Measurements from ENCODE around the gene KYNU. TPM values are rescaled to one million over a fixed set of nuclear protein-coding genes. Genes with fewer than 3 reads are reported as not detected.
"Not testable (repeated sequence)": the region's sequence is repeated elsewhere in the genome, so short reads cannot be mapped to it uniquely, and the experiment has no call there.

KYNU gene
- total RNA-seq, 2 experiments from 2014 or later: not detected

DNA sequence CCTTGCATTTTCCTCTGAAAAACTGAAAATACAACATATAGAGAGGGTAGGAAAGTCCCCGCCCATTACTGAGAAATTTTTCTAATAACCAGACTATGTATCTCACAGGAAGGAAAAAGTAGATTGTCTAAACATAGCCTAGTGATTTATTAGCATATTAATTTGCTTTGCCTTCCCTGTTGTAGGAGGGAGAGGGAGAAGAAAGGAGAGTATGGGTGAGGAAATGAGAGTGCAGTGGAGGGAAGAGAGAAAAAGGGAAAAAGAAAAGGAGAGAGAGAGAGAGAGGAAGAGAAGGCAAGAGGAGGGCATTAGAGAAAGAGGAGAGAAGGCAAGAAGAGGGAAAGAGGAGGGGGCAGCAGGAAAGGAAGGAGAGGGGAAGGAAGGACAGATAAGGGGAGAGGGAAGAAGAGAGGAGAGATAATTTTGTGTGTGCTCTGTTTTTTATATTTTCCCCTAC lies 3.6 kb upstream of the KYNU start:
- no peak overlapping the region for H3K27ac Mint-ChIP-seq
- H3K27me3 Mint-ChIP-seq: no peaks in the 10 kb centered on the region
- DNase-seq (no peak), ATAC-seq (no peak)
- CTCF ChIA-PET: no interaction called here
- H3K36me3 Mint-ChIP-seq (ENCODE audit: low read depth): no peaks in the 10 kb centered on the region
- H3K4me1 Mint-ChIP-seq: no peaks in the 10 kb centered on the region
- POLR2A ChIA-PET: no interaction called here
- intact Hi-C loops (cut with DNase I, micrococcal nuclease): no loop called here
- no peak overlapping the region for H3K4me3 Mint-ChIP-seq
- no peaks in the 10 kb centered on the region for H3K9me3 Mint-ChIP-seq (ENCODE audit: low read depth)

GRCh38 chr2:142874293-142874814 lies 3.1 kb upstream of the KYNU start:
- Mint-ChIP-seq H3K4me3 (no peak overlapping the region), H3K4me1 (no peaks in the 10 kb centered on the region), H3K9me3 (ENCODE audit: low read depth) (no peaks in the 10 kb centered on the region), H3K27me3 (no peaks in the 10 kb centered on the region), H3K27ac (no peak overlapping the region), H3K36me3 (ENCODE audit: low read depth) (no peaks in the 10 kb centered on the region)
- intact Hi-C loops (cut with DNase I, micrococcal nuclease): no loop called here
- ChIA-PET POLR2A (no interaction called here), CTCF (interaction anchor here (0.7 kb wide), 1 partner anchor 120 kb away, joined by 3 read pairs; no protein-coding TSS in a partner anchor)
- DNase-seq (no peak), ATAC-seq (no peak)

- H3K9me3 Mint-ChIP-seq (ENCODE audit: low read depth): no peaks in the 10 kb centered on the region
- no peak overlapping the region for H3K27ac Mint-ChIP-seq
- DNase-seq (no peak), ATAC-seq (no peak)
- no peaks in the 10 kb centered on the region for H3K36me3 Mint-ChIP-seq (ENCODE audit: low read depth)
- H3K27me3 Mint-ChIP-seq: no peaks in the 10 kb centered on the region
- POLR2A ChIA-PET: no interaction called here
- no peaks in the 10 kb centered on the region for H3K4me1 Mint-ChIP-seq
- intact Hi-C loops (cut with DNase I, micrococcal nuclease): no loop called here
- H3K4me3 Mint-ChIP-seq: no peak overlapping the region
- CTCF ChIA-PET: interaction anchor here (0.7 to 1.6 kb wide), 2 partner anchors 11 to 119 kb away, joined by 3 to 4 read pairs; no protein-coding TSS in a partner anchor
Measured at GRCh38 chr2:142875010-142875409, 2.5 kb upstream of the KYNU start.

GRCh38 chr2:142875652-142876051 lies 1.8 kb upstream of the KYNU start:
- H3K4me3 Mint-ChIP-seq: no peak overlapping the region
- no peaks in the 10 kb centered on the region for H3K4me1 Mint-ChIP-seq
- H3K27ac Mint-ChIP-seq: no peak overlapping the region
- ATAC-seq: no peak
- no peaks in the 10 kb centered on the region for H3K27me3 Mint-ChIP-seq
- no peak for DNase-seq
- POLR2A ChIA-PET: no interaction called here
- intact Hi-C loops (cut with DNase I, micrococcal nuclease): no loop called here
- H3K36me3 Mint-ChIP-seq (ENCODE audit: low read depth): no peaks in the 10 kb centered on the region
- H3K9me3 Mint-ChIP-seq (ENCODE audit: low read depth): no peaks in the 10 kb centered on the region
- CTCF ChIA-PET: interaction anchor here (1.6 kb wide), 1 partner anchor 12 kb away, joined by 4 read pairs; no protein-coding TSS in a partner anchor

DNA sequence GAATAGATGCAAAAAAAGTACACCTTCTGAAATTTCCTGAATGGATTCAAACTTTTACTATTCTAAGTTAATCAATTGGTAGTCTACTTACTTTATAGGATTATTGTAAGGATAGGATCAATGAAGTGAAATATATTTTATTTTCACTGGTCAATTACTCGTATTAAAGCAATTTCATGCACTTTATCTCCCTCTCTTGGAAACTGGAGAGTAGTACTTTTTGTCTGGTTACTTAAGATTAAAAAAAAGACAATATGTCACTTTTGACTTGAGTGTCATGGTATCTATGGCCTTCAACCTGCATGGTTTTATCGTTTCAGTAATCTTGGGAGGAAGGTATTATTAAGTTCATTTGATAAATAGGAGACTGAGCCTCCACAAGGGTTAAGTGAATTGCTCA lies 1.0 kb upstream of the KYNU start:
- H3K27me3 Mint-ChIP-seq: no peaks in the 10 kb centered on the region
- H3K4me1 Mint-ChIP-seq: no peaks in the 10 kb centered on the region
- CTCF ChIA-PET: interaction anchor here (1.6 kb wide), 1 partner anchor 13 kb away, joined by 4 read pairs; no protein-coding TSS in a partner anchor
- H3K36me3 Mint-ChIP-seq (ENCODE audit: low read depth): no peaks in the 10 kb centered on the region
- intact Hi-C loops (cut with DNase I, micrococcal nuclease): no loop called here
- H3K4me3 Mint-ChIP-seq: no peak overlapping the region
- no peak for DNase-seq
- ATAC-seq: no peak
- POLR2A ChIA-PET: no interaction called here
- H3K9me3 Mint-ChIP-seq (ENCODE audit: low read depth): no peaks in the 10 kb centered on the region
- no peak overlapping the region for H3K27ac Mint-ChIP-seq

DNA sequence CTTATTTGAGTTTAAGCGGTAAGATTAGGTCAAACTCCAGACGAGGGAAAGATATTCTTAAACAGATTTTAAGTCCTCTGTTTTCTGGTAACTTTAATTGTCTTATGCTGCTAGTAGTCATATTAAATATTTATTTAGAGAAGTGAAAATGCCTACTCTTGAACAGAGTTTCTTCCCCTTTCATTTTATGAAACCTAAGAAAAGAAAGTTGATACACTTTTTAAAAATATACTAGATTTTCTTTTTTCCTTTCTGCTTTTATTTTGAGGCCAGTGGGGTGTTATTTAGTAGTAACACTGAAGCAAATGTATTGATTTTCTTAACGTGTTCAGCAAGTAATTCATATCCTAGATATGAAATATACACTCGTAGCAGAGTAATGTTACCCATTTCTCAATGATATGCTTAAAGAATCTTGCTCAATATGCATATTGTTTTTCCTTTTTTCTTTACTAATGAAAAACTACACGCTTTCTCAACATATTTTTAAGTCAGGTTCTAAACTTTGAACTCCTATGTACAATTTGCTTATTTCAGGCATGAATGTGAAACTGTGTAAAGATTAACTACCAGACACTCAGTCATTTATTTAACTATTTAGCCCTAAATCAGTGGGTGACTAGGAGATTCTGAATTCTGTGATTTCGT lies 691 bp downstream of the KYNU start:
- Mint-ChIP-seq H3K27me3 (no peaks in the 10 kb centered on the region), H3K36me3 (ENCODE audit: low read depth) (no peaks in the 10 kb centered on the region), H3K4me1 (no peaks in the 10 kb centered on the region), H3K4me3 (no peak overlapping the region), H3K27ac (no peak overlapping the region), H3K9me3 (ENCODE audit: low read depth) (no peaks in the 10 kb centered on the region)
- DNase-seq (no peak), ATAC-seq (no peak)
- POLR2A ChIA-PET: no interaction called here
- intact Hi-C loops (cut with DNase I, micrococcal nuclease): no loop called here
- CTCF ChIA-PET: interaction anchor here (0.6 kb wide), 1 partner anchor 205 kb away, joined by 3 read pairs; no protein-coding TSS in a partner anchor

DNA sequence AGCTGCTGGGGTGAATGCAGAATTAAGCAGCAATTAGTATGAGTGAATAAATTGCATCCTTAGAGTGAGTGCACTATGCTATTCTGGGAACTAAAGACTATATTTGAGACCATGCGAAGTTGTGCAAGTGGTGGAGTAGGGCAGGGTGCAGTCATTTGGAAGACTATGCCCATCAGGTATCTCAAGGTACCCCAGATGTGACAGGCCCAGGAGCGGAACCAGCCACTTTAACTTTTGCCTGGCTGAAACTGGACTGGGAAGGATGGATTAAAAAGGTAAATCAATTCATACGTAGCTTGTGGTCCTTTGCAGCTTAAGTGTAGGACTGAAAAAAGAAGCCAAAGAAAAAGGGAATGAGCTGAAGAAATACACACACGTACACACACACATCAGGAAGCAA lies 1.7 kb downstream of the KYNU start:
- DNase-seq (no peak), ATAC-seq (no peak)
- Mint-ChIP-seq H3K27me3 (peaks cover 4% of the 10 kb centered on the region), H3K36me3 (ENCODE audit: low read depth) (no peaks in the 10 kb centered on the region), H3K4me3 (no peak overlapping the region), H3K4me1 (no peaks in the 10 kb centered on the region), H3K27ac (no peak overlapping the region), H3K9me3 (ENCODE audit: low read depth) (peaks cover 4% of the 10 kb centered on the region)
- CTCF ChIA-PET: interaction anchor here (1.2 kb wide), 1 partner anchor 30 kb away, joined by 3 read pairs; no protein-coding TSS in a partner anchor
- POLR2A ChIA-PET: no interaction called here
- intact Hi-C loops (cut with DNase I, micrococcal nuclease): no loop called here

DNA sequence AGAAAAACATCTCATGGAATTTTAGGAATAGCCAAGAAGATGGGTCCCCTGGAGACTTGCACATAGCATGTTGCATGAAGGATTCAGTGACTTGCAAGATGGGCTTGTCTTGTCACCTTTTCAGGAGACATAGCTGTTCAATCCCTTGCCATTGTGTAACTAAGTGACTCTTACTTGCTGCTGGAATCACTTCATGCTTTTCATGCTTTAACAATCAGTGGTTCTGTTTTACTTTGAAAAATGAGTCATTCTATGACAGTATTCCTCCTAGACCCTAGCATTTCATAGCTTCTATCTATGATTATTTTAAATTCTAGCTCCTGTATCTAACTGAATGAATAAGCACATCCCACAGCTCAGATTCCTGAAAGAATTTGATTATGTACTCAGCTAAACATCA lies 2.8 kb downstream of the KYNU start:
- Mint-ChIP-seq H3K4me3 (no peak overlapping the region), H3K4me1 (no peaks in the 10 kb centered on the region), H3K27me3 (peaks cover 4% of the 10 kb centered on the region), H3K36me3 (ENCODE audit: low read depth) (no peaks in the 10 kb centered on the region), H3K9me3 (ENCODE audit: low read depth) (peaks cover 4% of the 10 kb centered on the region), H3K27ac (no peak overlapping the region)
- DNase-seq (no peak), ATAC-seq (no peak)
- intact Hi-C loops (cut with DNase I, micrococcal nuclease): no loop called here
- CTCF ChIA-PET: interaction anchor here (1.2 kb wide), 1 partner anchor 32 kb away, joined by 3 read pairs; no protein-coding TSS in a partner anchor
- POLR2A ChIA-PET: no interaction called here

DNA sequence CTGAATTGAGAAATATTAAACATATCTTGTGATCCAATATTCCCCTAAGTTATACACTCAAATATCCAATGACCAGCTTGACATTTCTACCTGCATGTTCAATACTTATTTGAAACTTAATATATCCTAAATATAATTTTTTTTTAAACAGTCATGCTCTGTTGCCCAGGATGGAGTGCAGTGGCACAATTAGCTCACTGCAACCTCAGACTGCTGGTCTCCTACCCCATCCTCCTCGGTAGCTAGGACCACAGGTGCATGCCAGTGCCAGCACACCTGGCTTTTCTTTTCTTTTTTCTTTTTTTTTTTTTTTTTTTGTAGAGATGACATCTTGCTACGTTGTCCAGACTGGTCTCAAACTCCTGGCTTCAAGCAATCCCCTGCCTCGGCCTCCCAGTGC lies 4.2 kb downstream of the KYNU start:
- intact Hi-C loops (cut with DNase I, micrococcal nuclease): no loop called here
- ATAC-seq: no peak
- CTCF ChIA-PET: interaction anchor here (0.6 kb wide), 1 partner anchor 29 kb away, joined by 3 read pairs; no protein-coding TSS in a partner anchor
- no peak for DNase-seq
- no peak overlapping the region for H3K27ac Mint-ChIP-seq
- POLR2A ChIA-PET: no interaction called here
- H3K4me1 Mint-ChIP-seq: no peaks in the 10 kb centered on the region
- H3K4me3 Mint-ChIP-seq: no peak overlapping the region
- peaks cover 4% of the 10 kb centered on the region for H3K9me3 Mint-ChIP-seq (ENCODE audit: low read depth)
- H3K36me3 Mint-ChIP-seq (ENCODE audit: low read depth): no peaks in the 10 kb centered on the region
- peaks cover 4% of the 10 kb centered on the region for H3K27me3 Mint-ChIP-seq

DNA sequence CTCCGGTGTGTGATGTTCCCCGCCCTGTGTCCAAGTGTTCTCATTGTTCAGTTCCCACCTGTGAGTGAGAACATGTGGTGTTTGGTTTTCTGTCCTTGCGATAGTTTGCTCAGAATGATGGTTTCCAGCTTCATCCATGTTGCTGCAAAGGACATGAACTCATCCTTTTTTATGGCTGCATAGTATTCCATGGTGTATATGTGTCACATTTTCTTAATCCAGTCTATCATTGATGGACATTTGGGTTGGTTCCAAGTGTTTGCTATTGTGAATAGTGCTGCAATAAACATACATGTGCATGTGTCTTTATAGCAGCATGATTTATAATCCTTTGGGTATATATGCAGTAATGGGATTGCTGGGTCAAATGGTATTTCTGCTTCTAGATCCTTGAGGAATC lies 5.0 kb downstream of the KYNU start:
- DNase-seq; CTCF ChIA-PET; H3K27ac Mint-ChIP-seq; ATAC-seq; intact Hi-C loops (cut with DNase I, micrococcal nuclease); POLR2A ChIA-PET; H3K4me3 Mint-ChIP-seq; H3K4me1 Mint-ChIP-seq; H3K9me3 Mint-ChIP-seq (ENCODE audit: low read depth); H3K36me3 Mint-ChIP-seq (ENCODE audit: low read depth); H3K27me3 Mint-ChIP-seq: not testable (repeated sequence)

DNA sequence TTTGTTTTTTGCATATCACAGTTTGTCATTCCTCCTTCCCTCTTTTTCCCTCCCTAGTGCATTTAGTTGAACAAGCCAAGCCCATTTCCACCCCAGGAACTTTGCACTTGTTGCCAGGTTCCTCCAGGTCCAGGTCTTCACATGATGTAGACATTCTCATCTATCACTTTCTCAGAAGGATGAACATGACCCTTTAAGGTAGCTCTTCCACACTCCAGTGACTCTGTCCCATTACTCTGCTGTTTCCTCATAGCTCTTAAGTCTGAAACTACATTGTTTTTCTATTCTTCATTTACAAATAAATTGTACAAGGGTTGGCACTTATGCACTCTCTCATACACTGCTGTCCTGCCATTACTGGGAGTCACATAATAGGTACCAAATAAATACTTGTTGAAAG lies 6.1 kb downstream of the KYNU start:
- intact Hi-C loops (cut with DNase I, micrococcal nuclease): no loop called here
- no peaks in the 10 kb centered on the region for H3K36me3 Mint-ChIP-seq (ENCODE audit: low read depth)
- no peak overlapping the region for H3K4me3 Mint-ChIP-seq
- H3K4me1 Mint-ChIP-seq: no peaks in the 10 kb centered on the region
- POLR2A ChIA-PET: no interaction called here
- H3K27me3 Mint-ChIP-seq: peaks cover 4% of the 10 kb centered on the region
- DNase-seq (no peak), ATAC-seq (no peak)
- peaks cover 4% of the 10 kb centered on the region for H3K9me3 Mint-ChIP-seq (ENCODE audit: low read depth)
- H3K27ac Mint-ChIP-seq: no peak overlapping the region
- CTCF ChIA-PET: no interaction called here

DNA sequence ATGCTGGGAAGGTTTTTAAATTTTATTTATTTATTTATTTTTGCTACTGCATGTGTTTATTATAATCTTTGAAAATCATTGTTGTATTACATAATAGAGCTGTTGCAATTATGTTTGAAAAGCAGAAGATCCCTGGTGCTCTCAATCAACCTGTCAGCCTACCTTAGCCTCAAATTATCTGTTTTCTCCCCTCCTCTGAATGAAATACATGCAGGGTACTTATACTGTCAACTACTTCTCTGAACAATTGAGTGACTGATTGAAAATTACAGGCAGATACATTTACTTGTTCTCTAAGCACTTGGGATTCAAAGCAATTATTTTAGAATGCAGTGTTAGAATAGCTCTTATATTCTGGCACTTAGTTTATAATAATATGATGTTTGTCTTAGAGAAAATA lies 8.1 kb downstream of the KYNU start:
- ATAC-seq (no peak), DNase-seq (no peak)
- CTCF ChIA-PET: no interaction called here
- H3K27me3 Mint-ChIP-seq: peaks cover 4% of the 10 kb centered on the region
- no peak overlapping the region for H3K4me3 Mint-ChIP-seq
- H3K4me1 Mint-ChIP-seq: no peaks in the 10 kb centered on the region
- peaks cover 4% of the 10 kb centered on the region for H3K9me3 Mint-ChIP-seq (ENCODE audit: low read depth)
- intact Hi-C loops (cut with DNase I, micrococcal nuclease): no loop called here
- no peaks in the 10 kb centered on the region for H3K36me3 Mint-ChIP-seq (ENCODE audit: low read depth)
- no peak overlapping the region for H3K27ac Mint-ChIP-seq
- POLR2A ChIA-PET: no interaction called here
